Measurements from ENCODE around the gene GPR107. TPM values are rescaled to one million over a fixed set of nuclear protein-coding genes. Genes with fewer than 3 reads are reported as not detected.
A peak's percentile ranks its signal among the peaks of the same experiment; 100 is the strongest.

The GPR107 gene
- total and polyA plus RNA-seq, 2 experiments from 2014 or later = 8.0 to 18.9 TPM

GRCh38 chr9:130185017-130185416 is 131.3 kb downstream of the GPR107 start:
- H3K79me2 ChIP-seq (ENCODE audit: insufficient read depth) = peaks cover 93% of the 10 kb centered on the region
- peaks cover 15% of the 10 kb centered on the region for H3F3A ChIP-seq (ENCODE audit: insufficient read depth)
- H2AFZ ChIP-seq = no peak overlapping the region
- in situ Hi-C loops (cut with MboI) = no loop called here
- no peak overlapping the region for H3K4me2 ChIP-seq (ENCODE audit: unreplicated experiment)
- H3K4me1 ChIP-seq (ENCODE audit: insufficient read depth) = peaks cover 32% of the 10 kb centered on the region
- no peaks in the 10 kb centered on the region for H4K20me1 ChIP-seq (ENCODE audit: insufficient read depth)
- no peaks in the 10 kb centered on the region for H3K9me2 ChIP-seq (ENCODE audit: insufficient read depth)
- H3K27me3 ChIP-seq (replicated peaks; ENCODE audit: insufficient read depth) = no peaks in the 10 kb centered on the region
- H3K36me3 ChIP-seq (ENCODE audit: low read depth) = no peaks in the 10 kb centered on the region
- no peaks in the 10 kb centered on the region for H3K9me3 ChIP-seq (ENCODE audit: low read depth)
- no peak for DNase-seq
- TF ChIP-seq EZH2phosphoT487 (IDR thresholded peaks at IDR 0.05; ENCODE audit: insufficient read depth, low read depth) = no peak
- TF ChIP-seq EZH2 (IDR thresholded peaks at IDR 0.05; ENCODE audit: insufficient read depth, poor library complexity, severe bottlenecking) = no peak
- H3K27ac ChIP-seq = no peak overlapping the region
- no peak overlapping the region for H3K9ac ChIP-seq
- H3K4me3 ChIP-seq = no peak overlapping the region
- 88 to 89% methylated on average over 15 of the region's 15 CpGs for WGBS, 2 experiments (ENCODE audit: low coverage in 1 of 2, low lambda C conversion rate in 2 of 2, missing lambda C conversion rate in 2 of 2)

DNA sequence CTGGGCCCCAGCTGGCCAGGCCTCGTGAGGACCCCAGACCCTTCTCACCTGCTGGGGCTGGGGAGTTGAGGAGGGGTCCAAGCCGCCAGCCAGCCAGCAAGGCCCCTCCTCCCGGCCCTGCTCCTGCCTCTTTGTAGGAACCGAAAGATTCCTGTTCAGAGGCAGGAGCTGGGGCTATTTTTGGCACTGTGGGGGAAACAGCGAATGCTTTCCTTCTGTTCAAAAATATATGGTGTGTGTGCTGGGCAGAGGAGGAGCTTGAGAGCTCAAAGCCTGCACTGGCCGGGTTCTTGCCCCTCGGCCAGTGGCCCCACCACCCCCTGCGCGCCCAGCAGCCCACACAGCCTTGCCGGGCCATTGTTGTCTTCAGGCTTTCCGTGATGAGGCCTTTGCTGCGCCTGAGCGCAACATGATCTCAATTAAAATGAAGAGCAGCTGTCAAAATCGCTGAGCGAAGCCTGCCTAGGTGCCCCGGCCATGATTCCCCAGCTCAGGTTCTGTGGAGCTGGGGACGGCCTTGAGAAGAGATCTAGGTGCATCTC is 131.9 kb downstream of the GPR107 start:
- in situ Hi-C loops (cut with MboI) = no loop called here
- Histone ChIP-seq H3K9me2 (ENCODE audit: insufficient read depth) (no peaks in the 10 kb centered on the region), H3K27me3 (replicated peaks; ENCODE audit: insufficient read depth) (no peaks in the 10 kb centered on the region), H3K79me2 (ENCODE audit: insufficient read depth) (peaks cover 93% of the 10 kb centered on the region), H3K9me3 (ENCODE audit: low read depth) (no peaks in the 10 kb centered on the region), H3K4me2 (ENCODE audit: unreplicated experiment) (no peak overlapping the region), H3K9ac (no peak overlapping the region), H3K36me3 (ENCODE audit: low read depth) (no peaks in the 10 kb centered on the region), H3K4me3 (no peak overlapping the region), H2AFZ (no peak overlapping the region), H3F3A (ENCODE audit: insufficient read depth) (peaks cover 15% of the 10 kb centered on the region), H3K27ac (no peak overlapping the region), H4K20me1 (ENCODE audit: insufficient read depth) (no peaks in the 10 kb centered on the region), H3K4me1 (ENCODE audit: insufficient read depth) (peaks cover 32% of the 10 kb centered on the region)
- TF ChIP-seq EZH2phosphoT487 (IDR thresholded peaks at IDR 0.05; ENCODE audit: insufficient read depth, low read depth) = no peak
- no peak for TF ChIP-seq EZH2 (IDR thresholded peaks at IDR 0.05; ENCODE audit: insufficient read depth, poor library complexity, severe bottlenecking)
- no peak for DNase-seq
- WGBS, 2 experiments (ENCODE audit: low coverage in 1 of 2, low lambda C conversion rate in 2 of 2, missing lambda C conversion rate in 2 of 2) = 79 to 81% methylated on average over 12 to 17 of the region's 17 CpGs

- Histone ChIP-seq H3K9me3 (ENCODE audit: low read depth) (no peaks in the 10 kb centered on the region), H3K27ac (no peak overlapping the region), H3K4me2 (ENCODE audit: unreplicated experiment) (no peak overlapping the region), H3F3A (ENCODE audit: insufficient read depth) (peaks cover 15% of the 10 kb centered on the region), H2AFZ (no peak overlapping the region), H4K20me1 (ENCODE audit: insufficient read depth) (no peaks in the 10 kb centered on the region), H3K79me2 (ENCODE audit: insufficient read depth) (peaks cover 93% of the 10 kb centered on the region), H3K27me3 (replicated peaks; ENCODE audit: insufficient read depth) (no peaks in the 10 kb centered on the region), H3K4me1 (ENCODE audit: insufficient read depth) (peaks cover 32% of the 10 kb centered on the region), H3K9me2 (ENCODE audit: insufficient read depth) (no peaks in the 10 kb centered on the region), H3K36me3 (ENCODE audit: low read depth) (no peaks in the 10 kb centered on the region), H3K4me3 (no peak overlapping the region), H3K9ac (no peak overlapping the region)
- in situ Hi-C loops (cut with MboI) = no loop called here
- TF ChIP-seq EZH2phosphoT487 (IDR thresholded peaks at IDR 0.05; ENCODE audit: insufficient read depth, low read depth) = no peak
- no peak for TF ChIP-seq EZH2 (IDR thresholded peaks at IDR 0.05; ENCODE audit: insufficient read depth, poor library complexity, severe bottlenecking)
- 66 to 71% methylated on average over 6 of the region's 6 CpGs for WGBS, 2 experiments (ENCODE audit: low coverage in 1 of 2, low lambda C conversion rate in 2 of 2, missing lambda C conversion rate in 2 of 2)
- no peak for DNase-seq
Observed at GRCh38 chr9:130186051-130186450, 132.3 kb downstream of the GPR107 start.

DNA sequence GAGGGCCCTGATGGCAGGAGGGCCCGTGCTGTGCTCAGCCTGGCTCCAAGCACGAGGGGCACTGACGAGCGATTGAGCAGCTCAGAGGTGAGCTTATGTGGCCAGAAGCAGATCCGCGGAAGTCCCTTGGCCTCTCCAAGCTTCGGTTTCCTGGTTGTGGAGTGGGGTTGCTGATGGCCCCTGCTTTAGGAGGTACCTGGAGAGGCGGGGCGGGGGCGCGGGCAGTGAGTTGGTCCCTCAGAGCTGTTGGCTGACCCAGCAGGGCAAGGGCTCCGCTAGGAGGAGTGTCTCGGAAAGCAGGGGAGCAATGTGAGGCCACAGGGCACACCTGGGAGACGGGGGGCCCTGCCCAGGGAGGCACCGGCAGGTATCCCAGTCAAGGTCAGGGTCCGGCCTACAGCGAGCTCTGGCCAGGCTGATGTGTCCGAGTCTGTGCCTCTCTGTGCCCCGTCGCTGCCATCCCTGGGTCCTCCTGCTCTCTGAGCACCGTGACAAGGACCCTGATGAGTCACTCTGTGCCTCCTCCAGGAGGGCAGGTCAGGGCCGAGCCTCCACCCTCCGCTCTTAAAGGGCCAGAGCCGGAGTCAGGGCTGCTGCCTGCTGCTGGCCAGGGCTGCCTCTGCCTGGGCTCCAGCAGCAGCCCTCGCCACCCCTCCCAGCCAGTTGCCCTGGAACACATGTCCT is 133.3 kb downstream of the GPR107 start:
- Histone ChIP-seq H2AFZ (peak overlapping the region; percentile 56), H3F3A (ENCODE audit: insufficient read depth) (peaks cover 15% of the 10 kb centered on the region), H3K27me3 (replicated peaks; ENCODE audit: insufficient read depth) (no peaks in the 10 kb centered on the region), H4K20me1 (ENCODE audit: insufficient read depth) (no peaks in the 10 kb centered on the region), H3K27ac (no peak overlapping the region), H3K36me3 (ENCODE audit: low read depth) (no peaks in the 10 kb centered on the region), H3K4me2 (ENCODE audit: unreplicated experiment) (peak overlapping the region; percentile 64), H3K9me3 (ENCODE audit: low read depth) (no peaks in the 10 kb centered on the region), H3K9ac (peak overlapping the region; percentile 45; the same call in 1 of the 2 replicates), H3K79me2 (ENCODE audit: insufficient read depth) (peaks cover 93% of the 10 kb centered on the region), H3K9me2 (ENCODE audit: insufficient read depth) (no peaks in the 10 kb centered on the region), H3K4me1 (ENCODE audit: insufficient read depth) (peaks cover 32% of the 10 kb centered on the region), H3K4me3 (peak overlapping the region; percentile 52)
- peak; percentile 89 for DNase-seq
- 53 to 54% methylated on average over 22 to 25 of the region's 25 CpGs for whole genome bisulfite sequencing, 2 experiments (ENCODE audit: low coverage in 1 of 2, low lambda C conversion rate in 2 of 2, missing lambda C conversion rate in 2 of 2)
- TF ChIP-seq EZH2 (IDR thresholded peaks at IDR 0.05; ENCODE audit: insufficient read depth, poor library complexity, severe bottlenecking) (no peak), EZH2phosphoT487 (IDR thresholded peaks at IDR 0.05; ENCODE audit: insufficient read depth, low read depth) (no peak)
- in situ Hi-C loops (cut with MboI) = no loop called here

Measured in GM23248 (cell line).